ENCODE results near the gene SERGEF. TPM values are rescaled to one million over a fixed set of nuclear protein-coding genes. Genes with fewer than 3 reads are reported as not detected.

Gene SERGEF
- total RNA-seq, 1 donor from 2014 or later, result 17.6 TPM

GRCh38 chr11:17781626-17782025, 231.2 kb downstream of the SERGEF start:
- Mint-ChIP-seq H3K27me3 (ENCODE audit: low read depth, unreplicated experiment) (peaks cover 33% of the 10 kb centered on the region), H3K27ac (ENCODE audit: unreplicated experiment) (no peak overlapping the region), H3K4me3 (ENCODE audit: unreplicated experiment) (no peak overlapping the region), H3K9me3 (ENCODE audit: unreplicated experiment) (peaks cover 2% of the 10 kb centered on the region), H3K4me1 (ENCODE audit: low read depth, unreplicated experiment) (no peaks in the 10 kb centered on the region), H3K36me3 (ENCODE audit: low read depth, unreplicated experiment) (peaks cover 2% of the 10 kb centered on the region)
- Histone ChIP-seq H3K4me3 (ENCODE audit: insufficient read depth, low read depth, low read length) (no peak overlapping the region), H3K9me3 (ENCODE audit: insufficient read depth, low read depth, low read length) (no peaks in the 10 kb centered on the region), H3K9ac (ENCODE audit: low read length) (no peak overlapping the region), H3K4me1 (ENCODE audit: insufficient read depth, low read length) (peaks cover 4% of the 10 kb centered on the region), H3K27ac (ENCODE audit: low read depth, low read length) (no peak overlapping the region), H3K79me2 (ENCODE audit: insufficient read depth, low read length) (no peaks in the 10 kb centered on the region), H2AFZ (ENCODE audit: low read depth, low read length) (no peak overlapping the region), H4K20me1 (ENCODE audit: insufficient read depth, low read length) (no peaks in the 10 kb centered on the region), H3K27me3 (ENCODE audit: insufficient read depth, low read length) (no peaks in the 10 kb centered on the region), H3K4me2 (ENCODE audit: low read length) (no peak overlapping the region), H3K36me3 (ENCODE audit: insufficient read depth, low read length) (no peaks in the 10 kb centered on the region)
- DNase-seq (ENCODE audit: low read depth), result no peak
- TF ChIP-seq EZH2 (IDR thresholded peaks at IDR 0.05; ENCODE audit: insufficient read depth, low read length) (no peak), CTCF (IDR thresholded peaks at IDR 0.05; ENCODE audit: insufficient read depth, low read depth, low read length) (no peak)
- FAIRE-seq, result no peak

- Mint-ChIP-seq H3K36me3 (ENCODE audit: low read depth, unreplicated experiment) (peaks cover 1% of the 10 kb centered on the region), H3K27me3 (ENCODE audit: low read depth, unreplicated experiment) (peaks cover 35% of the 10 kb centered on the region), H3K27ac (ENCODE audit: unreplicated experiment) (no peak overlapping the region), H3K4me3 (ENCODE audit: unreplicated experiment) (no peak overlapping the region), H3K9me3 (ENCODE audit: unreplicated experiment) (peaks cover 2% of the 10 kb centered on the region), H3K4me1 (ENCODE audit: low read depth, unreplicated experiment) (no peaks in the 10 kb centered on the region)
- DNase-seq (ENCODE audit: low read depth) (no peak), FAIRE-seq (no peak)
- H3K79me2 ChIP-seq (ENCODE audit: insufficient read depth, low read length), result no peaks in the 10 kb centered on the region
- no peak overlapping the region for H2AFZ ChIP-seq (ENCODE audit: low read depth, low read length)
- TF ChIP-seq EZH2 (IDR thresholded peaks at IDR 0.05; ENCODE audit: insufficient read depth, low read length) (no peak), CTCF (IDR thresholded peaks at IDR 0.05; ENCODE audit: insufficient read depth, low read depth, low read length) (no peak)
- H3K27me3 ChIP-seq (ENCODE audit: insufficient read depth, low read length), result no peaks in the 10 kb centered on the region
- no peak overlapping the region for H3K27ac ChIP-seq (ENCODE audit: low read depth, low read length)
- H3K4me2 ChIP-seq (ENCODE audit: low read length), result no peak overlapping the region
- no peaks in the 10 kb centered on the region for H3K9me3 ChIP-seq (ENCODE audit: insufficient read depth, low read depth, low read length)
- H4K20me1 ChIP-seq (ENCODE audit: insufficient read depth, low read length), result no peaks in the 10 kb centered on the region
- no peak overlapping the region for H3K9ac ChIP-seq (ENCODE audit: low read length)
- no peaks in the 10 kb centered on the region for H3K36me3 ChIP-seq (ENCODE audit: insufficient read depth, low read length)
- no peak overlapping the region for H3K4me3 ChIP-seq (ENCODE audit: insufficient read depth, low read depth, low read length)
- H3K4me1 ChIP-seq (ENCODE audit: insufficient read depth, low read length), result no peaks in the 10 kb centered on the region
Observed at GRCh38 chr11:17781221-17781620, 231.6 kb downstream of the SERGEF start.

- DNase-seq (ENCODE audit: low read depth), result no peak
- peaks cover 2% of the 10 kb centered on the region for H3K9me3 Mint-ChIP-seq (ENCODE audit: unreplicated experiment)
Observed at GRCh38 chr11:17780668-17781067, 232.2 kb downstream of the SERGEF start.

More at GRCh38 chr11:17780668-17781067, 232.2 kb downstream of the SERGEF start:
- Histone ChIP-seq H2AFZ (ENCODE audit: low read depth, low read length) (no peak overlapping the region), H3K9ac (ENCODE audit: low read length) (no peak overlapping the region), H3K4me1 (ENCODE audit: insufficient read depth, low read length) (no peaks in the 10 kb centered on the region), H3K79me2 (ENCODE audit: insufficient read depth, low read length) (no peaks in the 10 kb centered on the region), H3K9me3 (ENCODE audit: insufficient read depth, low read depth, low read length) (no peaks in the 10 kb centered on the region), H3K27ac (ENCODE audit: low read depth, low read length) (no peak overlapping the region), H3K27me3 (ENCODE audit: insufficient read depth, low read length) (no peaks in the 10 kb centered on the region), H3K36me3 (ENCODE audit: insufficient read depth, low read length) (no peaks in the 10 kb centered on the region), H3K4me2 (ENCODE audit: low read length) (no peak overlapping the region), H3K4me3 (ENCODE audit: insufficient read depth, low read depth, low read length) (no peak overlapping the region), H4K20me1 (ENCODE audit: insufficient read depth, low read length) (no peaks in the 10 kb centered on the region)
- Mint-ChIP-seq H3K4me1 (ENCODE audit: low read depth, unreplicated experiment) (no peaks in the 10 kb centered on the region), H3K36me3 (ENCODE audit: low read depth, unreplicated experiment) (no peaks in the 10 kb centered on the region), H3K4me3 (ENCODE audit: unreplicated experiment) (no peak overlapping the region), H3K27me3 (ENCODE audit: low read depth, unreplicated experiment) (peaks cover 38% of the 10 kb centered on the region), H3K27ac (ENCODE audit: unreplicated experiment) (no peak overlapping the region)
- no peak for FAIRE-seq
- no peak for TF ChIP-seq CTCF (IDR thresholded peaks at IDR 0.05; ENCODE audit: insufficient read depth, low read depth, low read length)
- TF ChIP-seq EZH2 (IDR thresholded peaks at IDR 0.05; ENCODE audit: insufficient read depth, low read length), result no peak

Data from astrocyte (in vitro differentiated cells and primary cell).